ENCODE measurements around the gene TMEM138. TPM values are rescaled to one million over a fixed set of nuclear protein-coding genes. Genes with fewer than 3 reads are reported as not detected.

Gene TMEM138
- total and polyA plus RNA-seq, 4 donors = 13.5 to 39.6 (median 24.2) TPM

DNA sequence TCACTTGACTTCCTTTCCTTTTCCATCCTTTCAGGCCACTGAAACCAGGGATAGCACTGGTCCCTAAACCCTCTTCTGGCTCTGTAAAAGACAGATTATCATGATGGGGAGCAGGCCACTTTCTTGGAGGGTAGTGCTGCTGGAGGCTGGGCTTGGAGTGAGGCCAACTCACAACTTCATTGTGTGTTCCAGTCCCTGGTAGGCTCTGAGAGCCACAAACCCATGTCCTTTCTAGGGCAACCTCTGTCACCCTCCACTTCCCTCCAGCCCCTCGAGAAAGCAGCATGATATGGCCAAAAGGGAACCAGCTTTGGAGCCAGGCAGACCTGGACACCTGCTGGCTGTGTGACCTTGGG lies 26.8 kb upstream of the TMEM138 start:
- TF ChIP-seq EGR1 (IDR thresholded peaks at IDR 0.05; ENCODE audit: low read depth in 2 of 2) = no peak
- no peak for TF ChIP-seq NR2F2 (IDR thresholded peaks at IDR 0.05)
- no peak for TF ChIP-seq ZBTB33 (IDR thresholded peaks at IDR 0.05)
- TF ChIP-seq REST (IDR thresholded peaks at IDR 0.05) = no peak
- peaks cover 3 to 47% (median 37%) of the 10 kb centered on the region in 4 donors for H3K4me1 ChIP-seq (ENCODE audit: control insufficient read depth in 4 of 4, insufficient read depth in 4 of 4, low read length in 3 of 4)
- peak overlapping the region; percentile 83 to 94 for H3K27ac ChIP-seq (ENCODE audit: low read depth in 1 of 2, low read length in 2 of 2)
- no peak for DNase-seq (ENCODE audit: low spot score)
- 26% methylated on average over 1 of the region's 1 CpG for WGBS
- H3K27me3 ChIP-seq (ENCODE audit: control insufficient read depth in 4 of 4, insufficient read depth in 4 of 4, low read length in 3 of 4) = no peaks in the 10 kb centered on the region
- H3K9me3 ChIP-seq (ENCODE audit: control insufficient read depth in 4 of 4, low read length in 3 of 4) = no peaks in the 10 kb centered on the region
- H3K36me3 ChIP-seq (ENCODE audit: control insufficient read depth in 4 of 4, insufficient read depth in 3 of 4, low read depth in 1 of 4, low read length in 3 of 4) = peaks cover 0 to 18% (median 8%) of the 10 kb centered on the region in 4 donors
- H3K4me3 ChIP-seq (ENCODE audit: low read depth in 1 of 3, low read length in 3 of 3) = peak overlapping the region in 2 of 3 donors; percentile 62 to 88
- peak overlapping the region; percentile 56 to 60 for H3K9ac ChIP-seq (ENCODE audit: low read depth in 1 of 2, low read length in 2 of 2)

- H3K27ac ChIP-seq (ENCODE audit: low read depth in 1 of 2, low read length in 2 of 2) = peak overlapping the region; percentile 42 to 83
- peak overlapping the region in 1 of 2 donors; percentile 24 for H3K9ac ChIP-seq (ENCODE audit: low read depth in 1 of 2, low read length in 2 of 2)
- H3K4me3 ChIP-seq (ENCODE audit: low read depth in 1 of 3, low read length in 3 of 3) = peak overlapping the region in 1 of 3 donors; percentile 31
- 31% methylated on average over 8 of the region's 8 CpGs for WGBS
- peaks cover 3 to 25% (median 13%) of the 10 kb centered on the region in 4 donors for H3K36me3 ChIP-seq (ENCODE audit: control insufficient read depth in 4 of 4, insufficient read depth in 3 of 4, low read depth in 1 of 4, low read length in 3 of 4)
- DNase-seq (ENCODE audit: low spot score) = peak; percentile 85
- no peaks in the 10 kb centered on the region for H3K9me3 ChIP-seq (ENCODE audit: control insufficient read depth in 4 of 4, low read length in 3 of 4)
- no peaks in the 10 kb centered on the region for H3K27me3 ChIP-seq (ENCODE audit: control insufficient read depth in 4 of 4, insufficient read depth in 4 of 4, low read length in 3 of 4)
- H3K4me1 ChIP-seq (ENCODE audit: control insufficient read depth in 4 of 4, insufficient read depth in 4 of 4, low read length in 3 of 4) = peaks cover 3 to 41% (median 32%) of the 10 kb centered on the region in 4 donors
- TF ChIP-seq, protein P1, sequence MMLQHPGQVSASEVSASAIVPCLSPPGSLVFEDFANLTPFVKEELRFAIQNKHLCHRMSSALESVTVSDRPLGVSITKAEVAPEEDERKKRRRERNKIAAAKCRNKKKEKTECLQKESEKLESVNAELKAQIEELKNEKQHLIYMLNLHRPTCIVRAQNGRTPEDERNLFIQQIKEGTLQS (IDR thresholded peaks at IDR 0.05) = no peak
- TF ChIP-seq HNF4A (conservative IDR thresholded peaks at IDR 0.05) (no peak), YY1 (IDR thresholded peaks at IDR 0.05) (no peak), EGR1 (IDR thresholded peaks at IDR 0.05; ENCODE audit: low read depth in 2 of 2) (no peak), ZBTB33 (IDR thresholded peaks at IDR 0.05) (no peak), GABPA (IDR thresholded peaks at IDR 0.05 in 1 of 2, conservative IDR thresholded peaks at IDR 0.05 in 1 of 2) (peak in 1 of 2 donors; percentile 72), RAD21 (IDR thresholded peaks at IDR 0.05) (peak; percentile 99), RXRA (IDR thresholded peaks at IDR 0.05) (peak in 1 of 2 donors; percentile 21), REST (IDR thresholded peaks at IDR 0.05) (no peak), JUND (IDR thresholded peaks at IDR 0.05) (no peak), NR2F2 (IDR thresholded peaks at IDR 0.05) (no peak), HNF4G (IDR thresholded peaks at IDR 0.05) (no peak), FOXA1 (IDR thresholded peaks at IDR 0.05) (no peak), FOXA2 (IDR thresholded peaks at IDR 0.05) (no peak), MAX (IDR thresholded peaks at IDR 0.05) (no peak), TAF1 (conservative IDR thresholded peaks at IDR 0.05) (no peak)
- TF ChIP-seq, protein P2, sequence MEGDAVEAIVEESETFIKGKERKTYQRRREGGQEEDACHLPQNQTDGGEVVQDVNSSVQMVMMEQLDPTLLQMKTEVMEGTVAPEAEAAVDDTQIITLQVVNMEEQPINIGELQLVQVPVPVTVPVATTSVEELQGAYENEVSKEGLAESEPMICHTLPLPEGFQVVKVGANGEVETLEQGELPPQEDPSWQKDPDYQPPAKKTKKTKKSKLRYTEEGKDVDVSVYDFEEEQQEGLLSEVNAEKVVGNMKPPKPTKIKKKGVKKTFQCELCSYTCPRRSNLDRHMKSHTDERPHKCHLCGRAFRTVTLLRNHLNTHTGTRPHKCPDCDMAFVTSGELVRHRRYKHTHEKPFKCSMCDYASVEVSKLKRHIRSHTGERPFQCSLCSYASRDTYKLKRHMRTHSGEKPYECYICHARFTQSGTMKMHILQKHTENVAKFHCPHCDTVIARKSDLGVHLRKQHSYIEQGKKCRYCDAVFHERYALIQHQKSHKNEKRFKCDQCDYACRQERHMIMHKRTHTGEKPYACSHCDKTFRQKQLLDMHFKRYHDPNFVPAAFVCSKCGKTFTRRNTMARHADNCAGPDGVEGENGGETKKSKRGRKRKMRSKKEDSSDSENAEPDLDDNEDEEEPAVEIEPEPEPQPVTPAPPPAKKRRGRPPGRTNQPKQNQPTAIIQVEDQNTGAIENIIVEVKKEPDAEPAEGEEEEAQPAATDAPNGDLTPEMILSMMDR (IDR thresholded peaks at IDR 0.05; ENCODE audit: low read depth, low read length, missing input control) = peak; percentile 97
Measured at GRCh38 chr11:61336171-61336935, 25.8 kb upstream of the TMEM138 start.
